Fibroblast of the aortic adventitia (primary cell): Measurements from ENCODE around the gene IL2RA. TPM values are rescaled to one million over a fixed set of nuclear protein-coding genes. Genes with fewer than 3 reads are reported as not detected.
A peak's percentile ranks its signal among the peaks of the same experiment; 100 is the strongest.
"Not testable (repeated sequence)": the region's sequence is repeated elsewhere in the genome, so short reads cannot be mapped to it uniquely, and the experiment has no call there.

Source experiments
- DNase-seq: peaks from one replicate; pipeline ENCODE4 v3.0.0-alpha.2; 2010; ENCODE audit warnings: low read depth
- H3K4me3 ChIP-seq: 2 replicates; pipeline ENCODE4 v1.5.1; 2011; ENCODE audit warnings: low read depth, mild to moderate bottlenecking, control low read depth, low read length, moderate library complexity
- total RNA-seq: library from RNA; depleted of rRNA; stranded (reverse); fragments of >200 nt; gene quantifications from 2 replicates; pipeline ENCODE4 v1.2.3, GENCODE V29; 2012; ENCODE audit warnings: low replicate concordance
- TF ChIP-seq, protein P1 (sequence below): IDR thresholded peaks from 2 replicates; pipeline ENCODE4 v1.5.1; 2011; ENCODE audit warnings: mild to moderate bottlenecking, low read length, control low read depth, inconsistent platforms; ENCODE audit not compliant: insufficient read depth

The IL2RA gene
- total RNA-seq = not detected in 2 replicates

DNA sequence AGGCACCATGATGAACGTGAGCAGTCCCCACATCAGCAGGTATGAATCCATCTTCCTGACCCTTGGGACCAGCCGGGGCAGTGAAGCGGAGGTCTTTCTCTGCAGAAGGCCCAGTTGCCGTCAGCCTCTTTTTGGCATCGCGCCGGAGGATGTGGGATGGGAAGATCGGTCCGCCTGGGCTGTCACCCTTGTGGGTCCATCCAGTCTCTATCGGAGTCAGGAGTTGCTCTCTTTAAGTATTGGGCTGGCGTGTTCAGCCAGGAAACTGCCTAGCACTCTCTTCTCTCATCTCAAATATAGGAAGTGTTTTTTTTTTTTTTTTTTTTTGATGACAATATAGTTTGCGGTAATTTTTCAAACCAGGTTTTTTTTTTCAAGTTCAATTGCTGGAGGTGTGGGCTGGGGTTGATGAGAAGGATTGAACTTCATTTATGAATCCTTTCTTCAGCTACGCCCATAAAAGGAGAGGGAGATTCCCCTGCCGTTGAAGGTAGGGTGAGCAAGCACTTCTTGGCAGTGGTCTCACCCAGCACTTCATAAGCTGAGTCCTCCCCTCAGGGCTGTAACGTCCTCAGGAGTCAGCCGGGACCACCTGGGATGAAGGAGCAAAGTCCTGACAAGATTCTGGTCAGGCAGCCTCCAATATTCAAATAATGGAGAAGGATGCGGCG lies at the start of gene IL2RA:
IL2RA (minus strand) TSS at position 267 of the 671 bp plus-strand sequence; CDS start at position 51, 216 bp downstream.
- no peak within 1 kb of the TSS for H3K4me3 ChIP-seq
- no peak for DNase-seq
- TF ChIP-seq, protein P1, sequence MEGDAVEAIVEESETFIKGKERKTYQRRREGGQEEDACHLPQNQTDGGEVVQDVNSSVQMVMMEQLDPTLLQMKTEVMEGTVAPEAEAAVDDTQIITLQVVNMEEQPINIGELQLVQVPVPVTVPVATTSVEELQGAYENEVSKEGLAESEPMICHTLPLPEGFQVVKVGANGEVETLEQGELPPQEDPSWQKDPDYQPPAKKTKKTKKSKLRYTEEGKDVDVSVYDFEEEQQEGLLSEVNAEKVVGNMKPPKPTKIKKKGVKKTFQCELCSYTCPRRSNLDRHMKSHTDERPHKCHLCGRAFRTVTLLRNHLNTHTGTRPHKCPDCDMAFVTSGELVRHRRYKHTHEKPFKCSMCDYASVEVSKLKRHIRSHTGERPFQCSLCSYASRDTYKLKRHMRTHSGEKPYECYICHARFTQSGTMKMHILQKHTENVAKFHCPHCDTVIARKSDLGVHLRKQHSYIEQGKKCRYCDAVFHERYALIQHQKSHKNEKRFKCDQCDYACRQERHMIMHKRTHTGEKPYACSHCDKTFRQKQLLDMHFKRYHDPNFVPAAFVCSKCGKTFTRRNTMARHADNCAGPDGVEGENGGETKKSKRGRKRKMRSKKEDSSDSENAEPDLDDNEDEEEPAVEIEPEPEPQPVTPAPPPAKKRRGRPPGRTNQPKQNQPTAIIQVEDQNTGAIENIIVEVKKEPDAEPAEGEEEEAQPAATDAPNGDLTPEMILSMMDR = no peak

- TF ChIP-seq, protein P1 = no peak
Observed at GRCh38 chr10:6110136-6110535, 48.0 kb upstream of the IL2RA start.

GRCh38 chr10:6109444-6109775 lies 47.2 kb upstream of the IL2RA start:
- TF ChIP-seq, protein P1 = no peak
- DNase-seq = no peak
- no peak overlapping the region for H3K4me3 ChIP-seq

More at GRCh38 chr10:6110136-6110535, 48.0 kb upstream of the IL2RA start:
- DNase-seq = no peak
- H3K4me3 ChIP-seq = no peak overlapping the region

DNA sequence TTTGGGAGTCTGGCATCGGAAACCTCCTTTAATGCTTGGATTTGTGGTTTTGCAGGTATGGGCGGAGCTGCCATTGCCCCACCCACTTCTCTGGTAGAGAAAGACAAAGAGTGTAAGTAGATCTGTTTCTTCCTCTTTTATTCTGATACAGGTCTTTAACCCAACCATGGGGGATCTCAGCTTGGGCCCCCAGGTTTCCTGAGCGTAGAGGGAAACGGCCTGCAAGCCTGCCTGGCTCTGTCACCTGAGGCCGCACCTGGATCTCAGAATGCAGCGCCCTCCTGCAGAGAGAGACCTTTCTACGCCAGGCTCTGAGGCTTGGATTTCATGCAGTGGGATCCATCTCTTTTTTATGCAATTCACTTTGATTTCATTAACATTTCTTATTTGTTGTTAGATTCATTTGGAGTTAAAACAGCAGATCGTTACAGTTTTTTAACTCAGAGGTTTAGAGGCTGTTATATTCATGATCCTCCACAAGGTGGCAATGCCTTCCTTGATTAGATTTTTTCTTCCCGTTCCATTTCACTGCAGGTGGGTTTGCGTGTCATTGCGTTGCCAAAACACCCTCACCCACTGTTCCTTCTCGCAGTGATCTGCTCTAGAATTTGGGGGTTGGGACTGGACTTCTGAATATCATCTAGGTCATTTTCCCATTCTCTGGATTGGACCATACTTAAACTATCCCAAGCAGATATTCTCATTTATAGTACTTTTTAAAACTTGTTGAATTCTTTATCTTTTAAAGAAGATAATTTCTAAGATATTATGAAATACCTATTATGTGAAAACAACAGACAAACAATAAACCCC lies 46.7 kb upstream of the IL2RA start:
- H3K4me3 ChIP-seq = no peak overlapping the region
- TF ChIP-seq, protein P1 = peak; percentile 65
- DNase-seq = peak; percentile 66

GRCh38 chr10:6108072-6108471 lies 45.9 kb upstream of the IL2RA start:
- DNase-seq = no peak
- no peak overlapping the region for H3K4me3 ChIP-seq
- TF ChIP-seq, protein P1 = no peak

GRCh38 chr10:6107616-6108015 lies 45.4 kb upstream of the IL2RA start:
- not testable (repeated sequence) for H3K4me3 ChIP-seq, DNase-seq

DNA sequence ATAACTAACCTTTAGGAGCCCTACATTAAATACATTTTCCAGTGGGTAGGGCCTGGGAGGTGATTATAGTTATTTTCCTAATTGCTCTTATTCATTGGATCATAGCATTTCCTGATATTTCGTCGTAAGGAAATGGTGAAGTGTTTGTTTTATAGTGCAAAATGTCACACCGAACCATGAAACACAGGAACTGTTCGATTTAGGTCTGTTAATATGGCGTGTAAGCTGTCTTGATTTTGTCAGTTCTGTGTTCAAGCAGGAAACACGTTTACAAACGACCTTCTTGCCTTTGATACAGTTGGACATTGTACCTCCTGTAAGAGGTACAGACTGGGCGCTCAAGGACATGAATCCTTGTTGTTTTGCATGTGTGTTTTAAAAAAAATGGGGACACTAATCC lies 41.4 kb upstream of the IL2RA start:
- TF ChIP-seq, protein P1 = no peak
- DNase-seq = no peak
- no peak overlapping the region for H3K4me3 ChIP-seq
